Measurements from ENCODE around the gene BICC1.

The BICC1 gene

GRCh38 chr10:58704671-58705141, 192.0 kb downstream of the BICC1 start:
- no peak for DNase-seq (ENCODE audit: low read depth)

DNA sequence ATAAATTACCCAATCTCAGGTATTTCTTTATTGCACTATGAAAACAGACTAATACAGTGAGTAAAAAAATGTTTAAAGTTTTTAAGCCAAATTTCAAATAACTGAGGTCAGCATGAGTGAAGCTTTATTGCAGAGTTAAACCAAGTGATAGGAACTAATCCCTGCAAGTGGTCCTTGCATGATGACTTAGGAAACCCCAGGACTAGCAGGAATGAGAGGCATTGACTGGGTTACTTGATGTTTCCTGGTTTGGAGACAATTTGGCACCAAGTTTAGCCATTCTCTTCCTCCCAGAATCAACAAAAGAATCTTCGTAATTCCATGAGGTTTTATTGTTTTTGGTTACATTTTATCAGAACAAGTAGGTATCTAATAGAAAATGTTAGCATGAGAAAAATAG, 194.2 kb downstream of the BICC1 start:
- no peak for DNase-seq (ENCODE audit: low read depth)

DNA sequence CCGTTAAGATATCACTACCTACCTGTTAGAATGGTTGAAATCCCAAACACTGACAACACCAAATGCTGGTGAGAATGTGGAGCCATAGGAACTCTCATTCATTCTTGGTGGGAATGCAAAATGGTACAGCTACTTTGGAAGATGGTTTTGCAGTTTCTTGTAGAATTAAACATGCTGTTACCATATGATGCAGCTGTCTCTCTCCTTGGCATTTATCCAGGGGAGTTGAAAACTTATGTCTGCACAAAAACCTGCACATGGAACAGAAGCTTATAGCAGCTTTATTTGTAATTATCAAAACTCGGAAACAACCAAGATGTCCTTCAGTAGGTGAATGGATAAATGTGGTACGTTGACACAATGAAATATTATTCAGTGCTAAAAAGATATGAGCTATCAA, 199.5 kb downstream of the BICC1 start:
- DNase-seq (ENCODE audit: low read depth): no peak

GRCh38 chr10:58712982-58713381, 200.3 kb downstream of the BICC1 start:
- no peak for DNase-seq (ENCODE audit: low read depth)

DNA sequence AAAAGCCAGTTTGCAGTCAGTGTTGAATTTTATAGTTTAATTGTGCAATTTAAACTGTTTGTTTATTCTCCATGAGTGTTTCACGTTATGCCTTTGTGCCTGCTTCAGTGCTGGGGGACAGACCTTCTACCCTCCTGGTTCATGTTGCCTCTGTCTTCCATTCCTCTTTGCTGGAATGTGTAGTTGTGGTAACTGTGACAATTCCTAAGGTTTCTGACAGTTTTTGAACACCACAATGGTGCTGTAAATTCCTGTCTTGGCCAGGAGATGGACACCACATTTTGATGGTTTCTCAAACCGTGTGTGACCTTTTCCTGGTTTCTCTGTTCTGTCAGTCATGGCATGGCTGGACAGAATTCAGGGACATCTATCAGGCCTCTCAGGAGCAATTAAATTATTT, 201.7 kb downstream of the BICC1 start:
- no peak for DNase-seq (ENCODE audit: low read depth)

DNA sequence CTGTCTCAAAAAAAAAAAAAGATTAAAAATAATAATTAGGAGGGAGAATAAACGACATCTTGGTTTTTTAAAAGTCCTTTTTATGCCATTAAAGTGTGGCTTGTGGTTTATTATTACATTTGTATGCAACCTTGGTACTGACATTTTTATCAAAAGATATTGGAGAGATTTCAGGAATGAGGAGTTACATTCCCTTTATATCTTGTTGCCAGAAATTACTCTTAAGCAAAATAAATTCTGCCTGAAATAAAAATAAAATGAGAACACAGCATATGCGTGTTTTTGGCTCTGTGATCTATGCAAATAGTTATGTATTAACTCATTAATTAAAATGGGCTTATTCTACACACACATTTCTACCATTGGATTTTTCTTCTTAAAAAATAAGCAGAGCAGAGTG, 202.4 kb downstream of the BICC1 start:
- no peak for DNase-seq (ENCODE audit: low read depth)

- no peak for DNase-seq (ENCODE audit: low read depth)
These were observed 205.9 kb downstream of the BICC1 start for GRCh38 chr10:58718596-58718995.

DNA sequence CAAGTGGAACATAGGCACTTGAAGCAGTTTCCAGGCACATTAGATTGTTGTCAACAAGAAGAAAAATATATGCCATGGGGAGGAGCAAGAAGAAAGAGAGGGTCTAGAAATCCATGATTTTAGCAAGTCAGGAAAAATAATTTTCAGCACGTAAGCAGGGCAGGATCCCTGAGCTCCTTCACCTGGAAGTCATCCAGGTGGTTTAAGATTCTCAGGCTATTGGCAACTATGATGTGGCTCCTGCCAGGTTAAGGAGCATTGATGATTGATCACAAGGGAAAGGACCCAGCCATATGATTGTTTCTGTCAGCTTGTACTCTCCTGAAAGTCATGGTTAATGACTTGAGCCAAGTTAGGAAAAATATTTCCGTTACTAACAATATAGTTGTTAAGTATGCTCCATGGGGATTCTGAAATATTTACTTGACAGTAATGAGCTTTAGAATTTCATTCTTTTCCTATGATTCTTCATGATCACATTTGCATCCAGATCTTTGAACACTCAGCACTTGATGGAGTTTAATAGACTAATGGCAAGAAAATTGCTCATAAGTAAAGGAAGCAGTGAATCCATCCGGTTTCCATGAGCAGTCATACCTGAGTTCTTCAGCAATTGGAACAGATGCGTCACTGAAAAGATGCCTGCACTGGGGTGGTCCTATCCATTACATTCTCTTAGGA, 209.1 kb downstream of the BICC1 start:
- no peak for DNase-seq (ENCODE audit: low read depth)

- no peak for DNase-seq (ENCODE audit: low read depth)
These were observed 210.5 kb downstream of the BICC1 start for GRCh38 chr10:58723186-58723585.

- no peak for DNase-seq (ENCODE audit: low read depth)
These were observed 211.3 kb downstream of the BICC1 start for GRCh38 chr10:58723966-58724365.

DNA sequence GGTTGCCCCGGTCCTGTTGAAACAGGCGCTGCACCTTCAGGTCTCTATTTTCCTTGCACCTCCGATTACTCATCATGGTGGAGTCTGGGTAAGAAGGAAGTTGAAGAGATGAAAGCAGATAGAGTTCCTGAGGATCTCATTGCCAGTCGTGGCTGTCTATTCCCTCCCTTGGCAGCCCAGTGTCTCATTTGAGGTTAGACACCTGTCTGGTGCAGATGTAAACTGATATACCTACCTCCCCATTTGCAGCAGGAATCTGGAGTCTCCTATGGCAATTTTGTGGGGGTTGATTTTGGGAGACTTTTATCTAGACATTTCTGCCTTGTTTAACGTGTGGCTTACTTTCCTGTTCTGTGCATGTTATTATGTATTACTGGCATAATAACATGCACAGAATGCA, 212.1 kb downstream of the BICC1 start:
- no peak for DNase-seq (ENCODE audit: low read depth)

DNA sequence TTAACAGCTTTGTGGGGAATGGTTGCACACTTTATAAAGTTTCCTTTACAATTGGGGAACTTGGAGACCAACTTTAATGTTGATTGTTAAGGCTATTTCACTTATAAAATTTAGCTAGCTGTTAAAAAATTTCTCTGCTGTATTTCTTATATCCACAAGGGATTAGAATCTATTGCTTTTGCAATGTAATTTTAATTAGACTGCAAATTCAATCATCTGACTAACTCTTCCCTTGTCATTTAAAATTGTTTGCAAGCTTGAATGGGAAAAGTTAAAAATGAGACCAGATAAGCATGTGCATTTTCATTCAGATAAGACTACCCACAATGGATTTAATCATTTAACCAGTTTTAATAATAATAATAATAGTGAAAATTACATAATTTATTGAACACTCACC, 213.2 kb downstream of the BICC1 start:
- DNase-seq (ENCODE audit: low read depth): no peak

GRCh38 chr10:58727633-58728032, 215.0 kb downstream of the BICC1 start:
- no peak for DNase-seq (ENCODE audit: low read depth)

GRCh38 chr10:58731276-58731675, 218.6 kb downstream of the BICC1 start:
- DNase-seq (ENCODE audit: low read depth): no peak

DNA sequence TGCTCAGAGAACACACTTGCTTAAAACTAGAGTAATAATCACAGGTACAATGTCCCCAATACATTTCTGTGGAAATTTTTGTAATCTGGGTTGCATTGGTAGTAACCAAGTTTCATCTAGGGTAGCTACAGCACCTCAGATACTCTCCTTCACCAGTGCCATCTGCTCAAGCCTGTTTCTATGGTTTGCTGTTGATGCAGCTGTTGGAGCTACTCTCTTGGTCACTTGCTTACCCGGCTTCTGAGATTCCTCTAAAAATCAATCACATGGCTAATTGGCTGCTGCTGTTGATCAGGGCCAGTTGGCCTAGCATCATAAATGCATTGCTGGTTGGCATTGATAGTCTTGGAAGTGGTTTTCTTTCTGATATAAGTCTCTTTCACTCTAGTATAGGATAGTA, 220.8 kb downstream of the BICC1 start:
- no peak for DNase-seq (ENCODE audit: low read depth)

- no peak for DNase-seq (ENCODE audit: low read depth)
These were observed 221.4 kb downstream of the BICC1 start for GRCh38 chr10:58734116-58734515.

GRCh38 chr10:58734664-58735063, 222.0 kb downstream of the BICC1 start:
- no peak for DNase-seq (ENCODE audit: low read depth)

DNA sequence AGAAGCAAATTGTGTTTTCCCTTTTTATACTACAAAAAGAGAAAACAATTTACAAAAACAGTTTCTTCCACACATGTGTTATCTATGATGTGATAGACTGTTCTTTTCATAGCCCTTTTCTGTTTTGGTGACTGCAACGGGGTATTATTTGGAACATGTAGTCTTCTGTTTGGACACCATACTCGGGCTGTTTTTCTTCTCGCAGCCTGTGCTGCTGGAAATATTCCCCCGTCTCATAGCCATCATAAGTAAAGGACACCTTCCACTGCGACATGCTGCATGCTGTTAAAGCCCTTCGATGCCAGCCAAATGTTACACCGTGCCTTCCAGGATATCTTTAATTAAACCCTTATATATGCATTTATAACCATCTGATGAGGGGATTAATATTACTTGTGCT, 222.4 kb downstream of the BICC1 start:
- no peak for DNase-seq (ENCODE audit: low read depth)

DNA sequence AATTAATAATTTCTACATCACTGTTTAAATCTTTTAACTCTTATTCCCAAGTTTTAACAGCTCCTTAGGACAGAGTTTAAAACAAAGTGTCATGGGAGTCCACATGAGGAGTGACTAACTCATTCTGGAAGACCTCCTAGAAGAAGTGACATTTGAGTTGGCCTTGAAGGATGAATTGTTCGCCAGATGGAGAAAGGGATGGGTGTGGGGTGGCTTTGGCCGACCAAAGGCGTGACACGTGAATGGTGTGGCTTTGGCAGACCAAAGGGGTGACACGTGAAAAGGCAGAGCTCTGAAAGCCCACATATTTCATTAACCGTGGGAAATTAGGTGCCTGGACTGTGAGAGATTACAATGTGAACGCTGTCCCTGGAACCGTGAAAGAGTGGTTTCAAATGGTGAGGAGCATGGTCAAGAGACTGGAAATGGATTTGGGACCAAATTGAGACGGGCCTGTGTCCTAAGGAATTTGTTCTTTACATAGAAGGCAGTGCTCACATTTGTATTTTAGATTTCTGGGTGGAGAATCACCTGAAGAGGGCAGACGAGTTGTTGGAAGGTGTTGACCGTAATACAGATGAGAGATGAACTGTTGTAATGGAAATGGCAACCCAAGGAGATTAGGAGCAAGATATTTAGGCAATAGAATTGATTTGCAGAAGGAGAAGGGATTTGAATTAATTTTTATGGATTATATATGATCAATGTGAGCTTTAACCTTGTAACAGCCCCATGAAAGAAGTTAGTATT, 228.1 kb downstream of the BICC1 start:
- DNase-seq (ENCODE audit: low read depth): no peak

DNA sequence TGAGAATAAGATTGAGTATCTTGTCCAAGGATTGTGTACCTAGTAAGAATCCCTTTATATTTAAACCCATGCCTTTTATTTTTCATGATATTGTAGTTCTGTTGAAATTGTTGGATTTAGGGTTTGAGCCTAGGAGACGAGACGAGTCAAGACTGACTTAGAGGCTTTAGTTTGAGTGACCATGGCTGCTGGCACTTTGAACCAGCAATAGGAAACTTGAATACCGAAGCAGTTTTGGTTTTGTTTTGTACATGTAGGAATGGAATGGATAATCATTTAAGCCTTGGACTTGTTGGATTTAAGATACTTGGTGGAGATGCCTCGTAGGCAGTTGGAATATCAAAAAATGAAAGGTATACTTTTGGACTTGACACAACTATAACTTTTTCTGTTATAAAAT, 229.0 kb downstream of the BICC1 start:
- DNase-seq (ENCODE audit: low read depth): no peak

DNA sequence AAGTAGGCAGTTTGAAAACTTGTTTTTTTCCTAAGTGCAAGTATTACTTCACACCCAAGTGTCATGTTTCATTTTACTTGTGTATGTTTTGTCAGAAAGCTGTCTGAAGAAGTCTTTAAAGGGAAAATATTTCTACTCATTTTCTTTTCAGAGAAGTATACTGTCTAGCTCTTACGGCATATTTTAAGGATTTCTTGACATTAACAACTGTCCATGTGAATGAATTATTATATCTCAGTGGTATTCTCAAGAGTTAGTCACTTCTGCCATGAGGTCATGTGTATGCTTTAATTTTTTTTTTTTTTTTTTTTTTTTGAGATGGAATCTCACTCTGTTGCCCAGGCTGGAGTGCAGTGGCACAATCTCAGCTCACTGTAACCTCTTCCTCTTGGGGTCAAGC, 229.5 kb downstream of the BICC1 start:
- no peak for DNase-seq (ENCODE audit: low read depth)

GRCh38 chr10:58743466-58744115, 230.9 kb downstream of the BICC1 start:
- no peak for DNase-seq (ENCODE audit: low read depth)

GRCh38 chr10:58746474-58747185, 234.0 kb downstream of the BICC1 start:
- DNase-seq (ENCODE audit: low read depth): no peak

All from stimulated activated CD8-positive, alpha-beta memory T cell treated with anti-CD3 and anti-CD28 coated beads, Interleukin-12 subunit alpha, Interleukin-12 subunit beta, amount 100 ng/mL, for 1 hour (primary cell).